ENCODE measurements around the gene EPHA10. TPM values are rescaled to one million over a fixed set of nuclear protein-coding genes. Genes with fewer than 3 reads are reported as not detected.

EPHA10 gene
- total RNA-seq, 4 donors from 2014 or later, result not detected

DNA sequence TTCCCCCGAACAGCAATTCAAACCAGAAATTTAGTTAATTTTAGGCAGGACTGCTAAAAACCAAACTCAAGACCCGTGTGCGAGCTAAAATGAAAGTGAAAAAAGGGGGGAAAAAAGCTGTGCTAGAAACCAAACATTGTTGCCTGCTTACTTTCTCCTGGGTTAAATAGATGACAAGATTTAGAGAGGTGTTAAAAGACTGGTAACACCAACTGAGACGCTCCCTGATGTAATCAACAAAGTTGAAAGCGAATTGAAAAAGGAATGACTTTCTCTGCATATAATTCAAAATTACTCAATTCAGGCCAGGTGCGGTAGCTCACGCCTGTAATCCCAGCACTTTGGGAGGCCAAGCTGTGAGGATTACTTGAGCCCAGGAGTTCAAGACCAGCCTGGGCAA, 65.8 kb downstream of the EPHA10 start:
- TF ChIP-seq, protein P1, sequence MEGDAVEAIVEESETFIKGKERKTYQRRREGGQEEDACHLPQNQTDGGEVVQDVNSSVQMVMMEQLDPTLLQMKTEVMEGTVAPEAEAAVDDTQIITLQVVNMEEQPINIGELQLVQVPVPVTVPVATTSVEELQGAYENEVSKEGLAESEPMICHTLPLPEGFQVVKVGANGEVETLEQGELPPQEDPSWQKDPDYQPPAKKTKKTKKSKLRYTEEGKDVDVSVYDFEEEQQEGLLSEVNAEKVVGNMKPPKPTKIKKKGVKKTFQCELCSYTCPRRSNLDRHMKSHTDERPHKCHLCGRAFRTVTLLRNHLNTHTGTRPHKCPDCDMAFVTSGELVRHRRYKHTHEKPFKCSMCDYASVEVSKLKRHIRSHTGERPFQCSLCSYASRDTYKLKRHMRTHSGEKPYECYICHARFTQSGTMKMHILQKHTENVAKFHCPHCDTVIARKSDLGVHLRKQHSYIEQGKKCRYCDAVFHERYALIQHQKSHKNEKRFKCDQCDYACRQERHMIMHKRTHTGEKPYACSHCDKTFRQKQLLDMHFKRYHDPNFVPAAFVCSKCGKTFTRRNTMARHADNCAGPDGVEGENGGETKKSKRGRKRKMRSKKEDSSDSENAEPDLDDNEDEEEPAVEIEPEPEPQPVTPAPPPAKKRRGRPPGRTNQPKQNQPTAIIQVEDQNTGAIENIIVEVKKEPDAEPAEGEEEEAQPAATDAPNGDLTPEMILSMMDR (IDR thresholded peaks at IDR 0.05; ENCODE audit: low read depth), result no peak

DNA sequence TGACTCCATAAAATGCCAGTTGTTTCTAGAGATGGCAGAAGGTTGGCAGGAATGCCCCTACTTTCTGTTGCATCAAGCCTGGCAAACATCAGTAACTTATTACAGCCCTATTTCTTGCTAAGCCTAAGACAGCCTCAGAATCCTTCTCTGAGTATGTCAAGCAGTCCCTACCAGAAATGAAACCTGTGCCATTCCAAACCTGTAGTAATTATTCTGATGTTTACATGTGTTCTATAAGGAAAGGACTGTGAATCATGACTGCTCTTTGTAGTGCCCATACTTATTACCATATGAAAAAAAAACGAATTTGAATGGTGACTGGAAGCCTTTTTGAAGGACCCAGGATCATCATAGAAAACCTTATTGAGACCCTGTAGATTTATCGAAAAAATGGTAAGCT, 67.2 kb downstream of the EPHA10 start:
- TF ChIP-seq, protein P1 (IDR thresholded peaks at IDR 0.05; ENCODE audit: low read depth), result no peak

DNA sequence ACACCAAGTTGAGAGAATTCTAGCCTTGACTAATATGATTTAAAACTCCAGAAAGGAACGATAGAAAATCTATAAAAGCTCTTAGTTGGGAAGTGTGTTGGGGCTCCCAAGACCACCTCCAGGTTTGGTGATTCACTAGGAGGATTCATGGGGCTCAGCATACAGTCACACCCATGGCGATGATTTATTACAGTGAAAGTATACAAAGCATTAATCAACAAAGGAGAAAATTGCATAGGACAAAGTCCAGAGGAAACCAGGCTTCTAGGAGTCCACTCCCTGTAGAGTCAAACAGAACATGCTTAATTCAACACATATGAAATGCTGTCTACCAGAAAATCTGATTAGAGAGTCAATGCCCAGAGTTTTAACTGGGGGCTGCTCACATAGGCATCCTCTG, 67.8 kb downstream of the EPHA10 start:
- TF ChIP-seq, protein P1 (IDR thresholded peaks at IDR 0.05; ENCODE audit: low read depth), result no peak

DNA sequence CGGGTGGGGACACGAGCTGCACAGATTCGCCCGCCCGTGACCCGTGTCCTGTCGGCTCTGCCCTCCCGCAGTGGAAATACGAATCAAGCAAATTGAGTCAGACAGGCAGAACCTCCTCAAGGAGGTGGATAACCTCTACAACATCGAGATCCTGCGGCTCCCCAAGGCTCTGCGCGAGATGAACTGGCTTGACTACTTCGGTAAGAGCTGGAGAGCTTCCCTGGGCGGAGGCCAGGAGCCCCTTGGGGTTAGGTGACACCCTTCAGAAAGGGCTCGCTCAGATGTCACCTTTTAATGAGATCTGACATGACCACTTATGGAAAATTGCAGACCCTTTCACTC, 72.1 kb downstream of the EPHA10 start:
- TF ChIP-seq, protein P1 (IDR thresholded peaks at IDR 0.05; ENCODE audit: low read depth), result no peak

DNA sequence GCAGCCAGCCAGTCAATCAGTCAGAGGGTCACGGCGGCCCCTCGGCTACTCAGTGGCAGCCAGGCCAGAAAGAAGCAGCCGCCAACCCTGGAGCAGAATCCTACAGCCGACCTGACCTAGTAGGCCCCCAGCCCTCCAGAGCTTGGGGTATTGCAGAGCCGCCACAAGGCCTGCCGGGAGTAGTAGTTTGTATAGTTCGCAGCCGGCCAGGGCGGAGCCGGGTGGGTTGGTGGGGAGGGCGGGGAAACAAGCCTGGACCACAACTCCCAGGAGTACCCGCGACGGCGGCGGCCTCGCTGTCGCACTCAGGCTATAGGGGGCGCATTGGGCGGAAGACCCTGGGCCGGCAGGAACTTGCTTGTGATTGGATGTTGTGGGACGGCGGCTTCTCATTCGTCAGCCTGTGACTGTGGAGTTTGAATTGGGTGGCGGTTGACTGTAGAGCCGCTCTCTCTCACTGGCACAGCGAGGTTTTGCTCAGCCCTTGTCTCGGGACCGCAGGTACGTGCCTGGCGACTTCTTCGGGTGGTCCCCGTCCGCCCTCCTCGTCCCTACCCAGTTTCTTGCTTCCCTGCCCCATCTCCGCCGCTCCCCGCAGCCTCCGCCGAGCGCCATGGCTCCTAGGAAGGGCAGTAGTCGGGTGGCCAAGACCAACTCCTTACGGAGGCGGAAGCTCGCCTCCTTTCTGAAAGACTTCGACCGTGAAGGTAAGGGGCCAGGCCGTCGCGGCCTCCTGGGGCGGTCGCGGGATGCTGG, 72.7 kb downstream of the EPHA10 start, which contains the start of gene CDCA8:
Gene CDCA8, plus strand, starts transcription at position 439 of the 756 bp plus-strand sequence. Its CDS starts 175 bp downstream, at position 614.
- TF ChIP-seq, protein P1 (IDR thresholded peaks at IDR 0.05; ENCODE audit: low read depth), result no peak

DNA sequence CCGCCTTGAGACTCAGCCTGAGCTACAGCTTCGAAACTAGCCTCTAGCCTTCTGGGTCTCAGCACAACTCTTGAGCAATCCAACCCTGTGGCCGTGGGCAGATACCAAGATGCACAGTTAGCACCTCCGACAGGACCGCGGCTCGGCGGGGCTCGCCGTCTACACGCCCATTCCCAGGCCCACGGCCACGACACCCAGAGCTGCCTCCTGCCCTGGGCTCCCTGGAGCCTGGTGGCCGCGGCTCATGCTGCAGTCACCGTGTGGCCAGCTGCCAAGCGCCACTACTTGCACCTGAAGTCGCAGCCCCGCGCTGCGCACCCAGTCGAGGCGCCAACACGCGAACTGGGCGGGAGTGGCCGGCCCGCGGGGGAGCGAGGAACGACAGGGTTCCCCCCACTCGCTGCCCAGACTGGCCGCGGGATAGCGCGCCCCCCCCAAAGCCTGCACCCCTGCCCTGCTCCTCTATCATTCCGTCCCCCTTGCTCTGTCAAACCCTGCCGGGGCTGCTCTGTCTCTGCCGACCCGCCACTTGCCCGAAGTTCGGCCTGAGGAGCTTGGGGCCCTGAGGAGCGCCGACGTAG, 73.3 kb downstream of the EPHA10 start:
- TF ChIP-seq, protein P1 (IDR thresholded peaks at IDR 0.05; ENCODE audit: low read depth), result no peak

DNA sequence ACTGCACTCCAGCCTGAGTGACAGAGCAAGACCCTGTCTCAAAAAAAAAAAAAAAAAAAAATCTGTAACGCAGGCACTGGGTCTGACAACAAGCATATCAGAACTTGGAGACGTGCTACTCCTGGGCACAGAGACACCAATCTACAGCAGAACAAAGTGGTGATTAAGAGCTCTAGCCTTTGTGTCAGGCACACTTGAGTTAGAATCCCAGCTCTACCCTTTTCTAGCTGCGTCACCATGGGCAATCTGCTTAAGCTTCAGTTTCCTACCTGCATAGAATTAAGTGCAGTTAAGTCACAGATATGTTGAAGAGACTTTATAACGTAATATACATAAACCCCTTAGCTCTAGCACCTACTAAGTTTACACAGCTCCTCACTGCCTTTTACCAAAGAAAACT, 76.0 kb downstream of the EPHA10 start:
- TF ChIP-seq, protein P1 (IDR thresholded peaks at IDR 0.05; ENCODE audit: low read depth), result no peak

Measured in subcutaneous adipose tissue (tissue), 4 donors.